Measurements from ENCODE around the gene KCNK4. TPM values are rescaled to one million over a fixed set of nuclear protein-coding genes. Genes with fewer than 3 reads are reported as not detected.

KCNK4 gene
- total and polyA plus RNA-seq, 2 donors (not counting 3 experiments of a cell fraction or from before 2014, with no cell fraction given), result 0.06 to 0.44 TPM

DNA sequence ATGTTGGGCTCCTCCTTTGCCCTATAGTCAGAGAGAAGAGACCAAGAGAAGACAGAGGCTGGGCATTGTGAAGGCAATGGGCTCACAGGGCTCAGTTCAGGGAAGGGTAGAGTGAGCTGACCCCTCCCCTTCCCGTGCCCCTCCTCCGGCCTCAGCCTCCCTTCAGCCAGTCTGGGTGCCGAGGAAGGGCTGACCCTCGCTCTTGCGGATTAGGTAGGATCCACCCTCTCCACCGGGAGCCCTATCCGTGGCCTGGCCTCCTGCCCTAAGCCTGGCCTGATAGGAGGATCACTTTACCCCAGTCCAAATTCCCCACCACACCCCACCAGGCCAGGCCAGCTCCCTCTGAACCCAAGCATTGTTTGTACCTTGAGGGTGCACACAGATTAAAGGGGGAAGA, 42.5 kb upstream of the KCNK4 start:
- Histone ChIP-seq H3K9me1 (replicated peaks; ENCODE audit: control insufficient read depth, extremely low read depth, insufficient read depth, low read length) (no peaks in the 10 kb centered on the region), H3K27ac (ENCODE audit: insufficient read depth, low read depth, low read length) (no peak overlapping the region), H3K4me3 (replicated peaks in 1 of 3; ENCODE audit: insufficient read depth in 1 of 3, low read depth in 1 of 3, low read length in 3 of 3) (no peak overlapping the region), H2AFZ (ENCODE audit: low read depth, low read length) (no peak overlapping the region), H3K4me1 (ENCODE audit: control insufficient read depth, extremely low read depth, insufficient read depth, low read length) (peaks cover 34% of the 10 kb centered on the region), H3K9me3 (replicated peaks; ENCODE audit: control insufficient read depth, insufficient read depth, low read length) (no peaks in the 10 kb centered on the region), H3K79me2 (ENCODE audit: control insufficient read depth, insufficient read depth, low read length) (peaks cover 41% of the 10 kb centered on the region), H3K27me3 (ENCODE audit: control insufficient read depth in 2 of 2, insufficient read depth in 2 of 2, low read length in 2 of 2) (no peaks in the 10 kb centered on the region), H3K4me2 (ENCODE audit: insufficient read depth, low read length) (no peak overlapping the region), H4K20me1 (replicated peaks; ENCODE audit: control insufficient read depth, extremely low read depth, insufficient read depth, low read length) (no peaks in the 10 kb centered on the region), H3K36me3 (ENCODE audit: control insufficient read depth in 2 of 2, extremely low read depth in 1 of 2, insufficient read depth in 2 of 2, low read length in 2 of 2) (peaks cover 0 to 5% of the 10 kb centered on the region in 2 experiments), H3K9ac (replicated peaks; ENCODE audit: extremely low read depth, insufficient read depth, low read length) (no peak overlapping the region)
- no TSS peak for BruUV-seq (replicated peaks)
- DNase-seq (ENCODE audit: low read depth, low spot score) (no peak), FAIRE-seq (no peak)
- ChIA-PET POLR2A (interaction anchor here (0.6 kb wide), 1 partner anchor 479 kb away, joined by 6 read pairs; no protein-coding TSS in a partner anchor), CTCF (interaction anchor here (1.1 to 4.7 kb wide), 3 partner anchors 21 to 106 kb away, joined by 3 to 60 read pairs (median 3); no protein-coding TSS in a partner anchor)
- TF ChIP-seq MYC (IDR thresholded peaks at IDR 0.05; ENCODE audit: low read depth, low read length), result no peak
- no peak for TF ChIP-seq FOS (IDR thresholded peaks at IDR 0.05; ENCODE audit: borderline replicate concordance, insufficient read depth, low read length)
- TF ChIP-seq JUN (IDR thresholded peaks at IDR 0.05; ENCODE audit: borderline replicate concordance, insufficient read depth, insufficient read length, low read depth), result no peak
- TF ChIP-seq POLR2AphosphoS5 (IDR thresholded peaks at IDR 0.05; ENCODE audit: insufficient read depth, low read depth, low read length), result no peak
- TF ChIP-seq, protein P1, sequence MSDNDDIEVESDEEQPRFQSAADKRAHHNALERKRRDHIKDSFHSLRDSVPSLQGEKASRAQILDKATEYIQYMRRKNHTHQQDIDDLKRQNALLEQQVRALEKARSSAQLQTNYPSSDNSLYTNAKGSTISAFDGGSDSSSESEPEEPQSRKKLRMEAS (IDR thresholded peaks at IDR 0.05; ENCODE audit: insufficient read depth, insufficient read length), result no peak
- TF ChIP-seq EZH2 (IDR thresholded peaks at IDR 0.05; ENCODE audit: borderline replicate concordance, low read depth, low read length, severe bottlenecking), result no peak
- no peak for TF ChIP-seq POLR2A (IDR thresholded peaks at IDR 0.05; ENCODE audit: low read depth, low read length)
- no peak for TF ChIP-seq GATA2 (IDR thresholded peaks at IDR 0.05; ENCODE audit: insufficient read depth, insufficient read length, low read depth, low read length)
- TF ChIP-seq, protein P2, sequence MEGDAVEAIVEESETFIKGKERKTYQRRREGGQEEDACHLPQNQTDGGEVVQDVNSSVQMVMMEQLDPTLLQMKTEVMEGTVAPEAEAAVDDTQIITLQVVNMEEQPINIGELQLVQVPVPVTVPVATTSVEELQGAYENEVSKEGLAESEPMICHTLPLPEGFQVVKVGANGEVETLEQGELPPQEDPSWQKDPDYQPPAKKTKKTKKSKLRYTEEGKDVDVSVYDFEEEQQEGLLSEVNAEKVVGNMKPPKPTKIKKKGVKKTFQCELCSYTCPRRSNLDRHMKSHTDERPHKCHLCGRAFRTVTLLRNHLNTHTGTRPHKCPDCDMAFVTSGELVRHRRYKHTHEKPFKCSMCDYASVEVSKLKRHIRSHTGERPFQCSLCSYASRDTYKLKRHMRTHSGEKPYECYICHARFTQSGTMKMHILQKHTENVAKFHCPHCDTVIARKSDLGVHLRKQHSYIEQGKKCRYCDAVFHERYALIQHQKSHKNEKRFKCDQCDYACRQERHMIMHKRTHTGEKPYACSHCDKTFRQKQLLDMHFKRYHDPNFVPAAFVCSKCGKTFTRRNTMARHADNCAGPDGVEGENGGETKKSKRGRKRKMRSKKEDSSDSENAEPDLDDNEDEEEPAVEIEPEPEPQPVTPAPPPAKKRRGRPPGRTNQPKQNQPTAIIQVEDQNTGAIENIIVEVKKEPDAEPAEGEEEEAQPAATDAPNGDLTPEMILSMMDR (IDR thresholded peaks at IDR 0.05; ENCODE audit: extremely low read depth in 1 of 2, insufficient read depth in 1 of 2, low read depth in 1 of 2, low read length in 2 of 2), result no peak
- intact Hi-C loops (cut with micrococcal nuclease) (no loop called here), dilution Hi-C loops (cut with MboI; ENCODE audit: extremely low pct_ligation_motif_present, low sequenced_read_pairs) (no loop called here)

All from endothelial cell of umbilical vein (primary cell).